Activated naive CD4-positive, alpha-beta T cell treated with anti-CD3 and anti-CD28 coated beads, Interleukin-2, amount 50 U/mL, for 24 hours (primary cell): ENCODE results near the gene KLRG1.

Experiments
- H3K27ac Mint-ChIP-seq: one replicate; pipeline ENCODE4 v1.8.0; 2021; ENCODE audit warnings: mild to moderate bottlenecking, mixed read lengths
- H3K27me3 Mint-ChIP-seq: one replicate; pipeline ENCODE4 v1.8.0; 2021; ENCODE audit warnings: mixed read lengths
- H3K36me3 Mint-ChIP-seq: one replicate; pipeline ENCODE4 v1.8.0; 2021; ENCODE audit warnings: mixed read lengths
- H3K4me1 Mint-ChIP-seq: one replicate; pipeline ENCODE4 v1.8.0; 2021; ENCODE audit warnings: mixed read lengths
- H3K4me3 Mint-ChIP-seq: one replicate; pipeline ENCODE4 v1.8.0; 2021; ENCODE audit warnings: mild to moderate bottlenecking, mixed read lengths
- H3K9me3 Mint-ChIP-seq: one replicate; pipeline ENCODE4 v1.8.0; 2021; ENCODE audit warnings: mixed read lengths

The KLRG1 gene

DNA sequence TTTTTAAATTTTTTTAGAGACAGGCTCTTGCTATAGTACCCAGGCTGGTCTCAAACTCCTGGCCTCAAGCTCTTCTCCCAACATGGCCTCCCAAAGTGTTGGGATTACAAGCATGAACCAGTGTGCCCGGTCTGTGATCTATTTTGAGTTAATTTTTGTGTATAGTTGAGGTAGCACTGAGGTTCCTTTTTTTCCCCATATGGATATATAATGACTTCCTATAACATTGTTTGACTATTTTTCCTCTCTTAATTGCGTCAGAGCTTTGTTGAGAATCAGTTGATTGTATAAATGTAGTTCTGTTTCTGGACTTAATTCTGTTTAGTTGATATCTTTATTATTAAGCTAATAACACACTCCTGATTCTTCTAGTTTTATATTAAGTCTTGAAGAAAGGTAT lies 31.3 kb upstream of the KLRG1 start:
- H3K27me3 Mint-ChIP-seq = no peaks in the 10 kb centered on the region
- H3K27ac Mint-ChIP-seq = peak overlapping the region; percentile 33
- peaks cover 5% of the 10 kb centered on the region for H3K9me3 Mint-ChIP-seq
- peaks cover 8% of the 10 kb centered on the region for H3K36me3 Mint-ChIP-seq
- H3K4me1 Mint-ChIP-seq = peaks cover 93% of the 10 kb centered on the region
- no peak overlapping the region for H3K4me3 Mint-ChIP-seq

DNA sequence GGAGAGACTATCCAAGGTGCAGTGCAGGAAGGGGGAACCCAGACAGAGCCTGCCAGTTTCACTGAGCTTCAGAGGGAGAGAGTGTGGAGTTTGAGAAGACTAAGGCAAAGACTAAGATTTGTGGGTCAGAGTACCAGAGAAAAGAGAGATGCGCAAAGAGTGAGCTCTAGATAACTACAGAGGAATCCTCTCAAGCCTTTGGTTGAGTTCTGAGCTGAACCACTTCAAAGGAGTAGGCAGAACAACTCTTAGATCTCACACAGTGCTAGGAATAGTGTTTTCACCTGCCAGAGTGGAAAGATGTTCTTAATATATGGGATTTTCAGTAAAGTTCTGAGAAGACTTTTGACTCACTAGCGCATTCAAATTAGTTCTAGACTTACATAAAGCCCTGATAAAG lies 29.2 kb upstream of the KLRG1 start:
- Mint-ChIP-seq H3K27ac (peak overlapping the region; percentile 63), H3K27me3 (no peaks in the 10 kb centered on the region), H3K36me3 (peaks cover 16% of the 10 kb centered on the region), H3K9me3 (peaks cover 5% of the 10 kb centered on the region), H3K4me1 (peaks cover 82% of the 10 kb centered on the region), H3K4me3 (peak overlapping the region; percentile 1)

DNA sequence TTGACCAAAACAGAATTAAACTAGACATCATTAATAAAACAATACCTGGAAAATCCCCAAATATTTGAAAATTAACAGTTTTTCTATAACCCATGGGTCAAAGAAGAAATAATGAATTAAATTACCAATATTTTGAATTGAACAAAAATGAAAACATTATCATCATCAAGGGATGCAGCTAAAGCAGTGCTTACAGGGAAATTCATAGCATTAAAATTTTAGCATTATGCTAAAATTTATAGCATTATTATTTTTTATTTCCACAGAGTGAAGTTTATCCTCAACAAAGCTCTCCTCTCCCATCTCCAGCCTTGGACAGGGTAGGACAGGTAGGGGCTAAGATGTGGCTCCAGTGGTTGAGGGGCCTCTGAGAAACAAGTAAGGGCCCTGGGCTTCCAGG lies 20.6 kb upstream of the KLRG1 start:
- no peak overlapping the region for H3K4me3 Mint-ChIP-seq
- H3K4me1 Mint-ChIP-seq = peaks cover 23% of the 10 kb centered on the region
- H3K27ac Mint-ChIP-seq = no peak overlapping the region
- peaks cover 17% of the 10 kb centered on the region for H3K36me3 Mint-ChIP-seq
- H3K9me3 Mint-ChIP-seq = peaks cover 8% of the 10 kb centered on the region
- H3K27me3 Mint-ChIP-seq = no peaks in the 10 kb centered on the region

DNA sequence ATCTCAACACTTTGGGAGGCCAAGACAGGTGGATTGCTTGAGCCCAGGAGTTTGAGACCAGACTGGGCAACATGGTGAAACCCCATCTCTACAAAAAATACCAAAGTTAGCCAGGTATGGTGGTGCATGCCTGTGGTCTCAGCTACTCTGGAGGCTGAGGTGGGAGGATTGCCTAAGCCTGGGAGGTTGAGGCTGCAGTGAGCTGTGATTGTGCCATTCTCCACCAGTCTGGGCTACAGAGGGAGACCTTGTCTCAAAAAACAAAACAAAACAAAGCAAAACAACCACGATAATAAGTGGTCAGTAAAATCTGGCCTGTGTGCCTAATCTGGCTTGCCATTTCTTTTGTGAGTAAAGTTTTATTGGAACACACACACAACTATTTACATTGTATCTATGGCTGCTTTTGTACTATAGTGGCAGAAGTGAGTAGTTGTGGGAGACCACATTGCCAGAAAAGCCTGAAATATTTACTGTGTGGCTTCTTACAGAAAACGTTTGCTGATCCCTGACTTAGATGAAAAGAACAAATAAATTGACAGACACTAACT lies 19.4 kb upstream of the KLRG1 start:
- H3K4me3 Mint-ChIP-seq = no peak overlapping the region
- H3K4me1 Mint-ChIP-seq = peaks cover 17% of the 10 kb centered on the region
- H3K27me3 Mint-ChIP-seq = no peaks in the 10 kb centered on the region
- peaks cover 8% of the 10 kb centered on the region for H3K9me3 Mint-ChIP-seq
- no peak overlapping the region for H3K27ac Mint-ChIP-seq
- peaks cover 15% of the 10 kb centered on the region for H3K36me3 Mint-ChIP-seq

DNA sequence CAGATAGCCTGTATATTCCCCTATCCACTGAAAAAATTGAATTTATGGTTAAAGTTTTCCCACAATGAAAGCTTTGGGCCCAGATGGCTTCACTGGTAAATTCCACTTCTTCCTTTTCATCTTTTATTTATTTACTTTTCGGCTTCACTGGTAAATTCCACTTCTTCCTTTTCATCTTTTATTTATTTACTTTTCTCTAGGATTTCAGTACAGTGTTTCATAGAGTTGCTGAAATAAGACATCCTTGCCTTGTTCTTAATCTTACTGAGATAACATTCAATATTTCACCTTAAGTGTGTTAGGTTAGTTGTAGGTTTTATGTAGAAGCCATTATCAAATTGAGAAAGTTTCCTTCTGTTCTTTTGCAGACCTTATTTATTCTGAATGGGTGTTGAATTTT lies 18.9 kb upstream of the KLRG1 start:
- H3K9me3 Mint-ChIP-seq = peaks cover 8% of the 10 kb centered on the region
- peak overlapping the region; percentile 13 for H3K27ac Mint-ChIP-seq
- H3K4me1 Mint-ChIP-seq = peaks cover 18% of the 10 kb centered on the region
- no peak overlapping the region for H3K4me3 Mint-ChIP-seq
- H3K36me3 Mint-ChIP-seq = peaks cover 15% of the 10 kb centered on the region
- H3K27me3 Mint-ChIP-seq = no peaks in the 10 kb centered on the region

DNA sequence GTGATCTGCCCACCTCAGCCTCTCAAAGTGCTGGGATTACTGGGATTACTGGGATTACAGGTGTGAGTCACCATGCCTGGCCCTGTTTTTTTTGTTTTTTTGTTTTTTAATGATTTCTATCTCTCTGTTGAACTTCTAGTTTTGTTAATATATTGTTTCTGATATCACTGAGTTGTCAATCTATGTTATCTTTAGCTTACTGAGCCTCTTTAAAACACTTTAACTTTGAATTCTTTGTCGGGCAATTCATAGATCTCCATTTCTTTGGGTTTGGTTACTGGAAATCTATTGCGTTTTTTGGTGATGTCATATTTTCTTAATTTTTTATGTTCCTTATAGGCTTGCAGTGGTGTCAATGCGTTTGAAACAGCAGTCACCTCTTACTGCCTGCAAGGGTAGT lies 9.2 kb upstream of the KLRG1 start:
- H3K4me3 Mint-ChIP-seq = no peak overlapping the region
- peaks cover 14% of the 10 kb centered on the region for H3K9me3 Mint-ChIP-seq
- H3K27ac Mint-ChIP-seq = no peak overlapping the region
- H3K27me3 Mint-ChIP-seq = no peaks in the 10 kb centered on the region
- peaks cover 34% of the 10 kb centered on the region for H3K36me3 Mint-ChIP-seq
- H3K4me1 Mint-ChIP-seq = peaks cover 40% of the 10 kb centered on the region

DNA sequence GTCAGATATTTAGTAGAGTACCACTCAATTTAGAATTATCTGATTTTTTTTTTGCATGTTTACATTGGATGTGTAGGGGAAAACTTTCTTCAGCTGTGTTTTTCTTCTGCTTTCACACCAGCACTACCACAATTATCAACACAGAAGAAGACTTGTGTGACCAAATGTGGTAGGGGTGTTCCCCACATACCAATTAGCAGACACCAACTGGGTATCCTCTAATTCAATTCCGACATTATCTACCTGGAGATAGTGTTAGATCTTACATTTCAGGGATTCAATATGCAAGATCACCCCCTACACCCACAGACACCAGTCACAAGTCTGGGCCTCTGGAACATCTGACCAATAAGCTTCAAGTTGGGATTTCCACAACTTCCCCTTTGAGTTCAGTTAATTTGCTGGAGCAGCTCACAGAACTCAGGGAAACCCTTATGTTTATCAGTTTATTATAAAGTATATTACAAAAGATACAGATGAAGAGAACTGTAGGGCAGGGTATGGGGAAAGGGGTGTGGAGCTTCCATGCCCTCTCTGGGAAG lies 4.1 kb upstream of the KLRG1 start:
- no peak overlapping the region for H3K4me3 Mint-ChIP-seq
- H3K27ac Mint-ChIP-seq = no peak overlapping the region
- H3K4me1 Mint-ChIP-seq = peaks cover 61% of the 10 kb centered on the region
- H3K36me3 Mint-ChIP-seq = peaks cover 17% of the 10 kb centered on the region
- no peaks in the 10 kb centered on the region for H3K9me3 Mint-ChIP-seq
- no peaks in the 10 kb centered on the region for H3K27me3 Mint-ChIP-seq

DNA sequence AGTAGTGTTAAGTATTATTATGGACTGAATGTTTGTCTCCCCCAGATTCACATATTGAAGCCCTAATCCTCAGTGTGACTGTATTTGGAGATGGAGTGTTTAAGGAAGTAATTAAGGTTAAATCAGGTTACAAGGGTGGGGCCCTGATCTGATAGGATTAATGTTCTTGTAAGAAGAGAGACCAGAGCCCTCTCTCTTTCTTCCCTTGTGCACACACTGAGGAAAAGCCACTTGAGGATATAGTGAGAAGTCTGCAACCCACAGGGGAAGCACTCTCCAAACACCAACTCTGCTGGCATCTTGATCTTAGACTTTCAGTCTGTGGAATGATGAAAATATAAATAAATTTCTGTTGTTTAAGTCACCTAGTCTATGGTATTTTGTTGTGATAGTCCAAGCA lies 2.2 kb upstream of the KLRG1 start:
- Mint-ChIP-seq H3K36me3 (peaks cover 11% of the 10 kb centered on the region), H3K4me1 (peaks cover 64% of the 10 kb centered on the region), H3K27ac (no peak overlapping the region), H3K4me3 (peak overlapping the region; percentile 63), H3K27me3 (no peaks in the 10 kb centered on the region), H3K9me3 (no peaks in the 10 kb centered on the region)

DNA sequence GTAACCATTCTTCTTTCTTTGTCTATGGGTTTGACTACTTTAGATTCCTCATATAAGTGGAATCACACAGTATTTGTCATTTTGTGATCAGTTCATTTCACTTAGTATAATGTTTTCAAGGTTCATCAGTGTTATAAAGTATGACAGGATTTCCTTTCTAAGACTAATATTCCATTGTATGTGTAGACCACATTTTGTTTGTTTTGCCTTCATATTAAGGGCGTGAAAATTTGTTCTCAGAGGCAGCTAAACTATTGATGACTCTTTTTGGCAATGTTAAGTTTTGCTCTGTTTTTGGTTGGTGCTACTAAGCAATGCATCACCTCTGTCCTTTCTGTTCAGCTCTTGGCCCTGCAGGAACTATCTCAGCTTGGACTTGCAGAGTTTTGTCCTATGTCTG lies 1.7 kb upstream of the KLRG1 start:
- Mint-ChIP-seq H3K27ac (peak overlapping the region; percentile 0), H3K4me1 (peaks cover 69% of the 10 kb centered on the region), H3K4me3 (peak overlapping the region; percentile 63), H3K36me3 (peaks cover 11% of the 10 kb centered on the region), H3K27me3 (no peaks in the 10 kb centered on the region), H3K9me3 (no peaks in the 10 kb centered on the region)

DNA sequence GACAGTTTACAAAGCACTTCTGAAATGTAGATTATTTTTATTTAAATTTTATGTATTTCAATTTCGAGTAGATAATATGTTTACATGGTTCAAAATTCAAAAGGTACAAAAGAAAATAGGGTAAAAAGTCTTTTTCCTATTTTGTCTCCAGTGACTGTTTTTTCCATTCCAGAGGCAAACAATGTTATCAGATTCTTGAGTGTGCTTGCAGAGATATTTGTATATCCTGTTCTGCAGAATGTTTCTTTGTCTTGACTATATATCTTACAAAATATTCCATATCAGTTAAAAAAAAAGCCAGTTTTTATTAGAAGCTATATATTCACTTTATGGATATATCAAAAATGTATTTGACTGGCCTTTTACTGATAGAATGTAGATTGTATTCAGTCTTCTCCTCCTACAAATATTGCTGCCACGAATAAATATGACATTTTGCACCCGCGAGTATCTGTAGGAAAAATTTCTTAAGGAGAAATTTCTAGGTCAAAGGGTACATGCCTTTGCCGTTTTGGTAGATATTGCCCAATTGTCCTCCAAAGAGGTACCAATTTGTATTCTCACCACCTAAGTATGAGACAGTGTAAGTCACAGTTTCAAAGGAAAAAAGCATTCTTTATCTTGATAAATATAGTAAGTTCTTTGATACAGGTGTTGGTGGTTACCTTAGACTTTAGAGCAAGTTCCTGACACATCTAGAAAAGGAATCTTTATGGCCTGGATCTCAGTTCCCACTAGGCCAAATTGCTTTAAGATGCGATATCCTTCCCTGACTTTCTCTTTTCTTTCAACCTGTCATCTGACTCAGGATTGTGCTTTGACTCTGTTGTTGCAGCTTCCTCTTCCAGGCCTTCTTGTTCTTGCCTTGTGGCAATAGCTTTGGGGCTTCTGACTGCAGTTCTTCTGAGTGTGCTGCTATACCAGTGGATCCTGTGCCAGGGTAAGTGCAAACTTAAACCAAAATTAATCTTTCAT lies 2.3 kb downstream of the KLRG1 start:
- Mint-ChIP-seq H3K27ac (peak overlapping the region; percentile 69), H3K4me3 (peak overlapping the region; percentile 54), H3K9me3 (no peaks in the 10 kb centered on the region), H3K27me3 (no peaks in the 10 kb centered on the region), H3K36me3 (peaks cover 4% of the 10 kb centered on the region), H3K4me1 (peaks cover 83% of the 10 kb centered on the region)

DNA sequence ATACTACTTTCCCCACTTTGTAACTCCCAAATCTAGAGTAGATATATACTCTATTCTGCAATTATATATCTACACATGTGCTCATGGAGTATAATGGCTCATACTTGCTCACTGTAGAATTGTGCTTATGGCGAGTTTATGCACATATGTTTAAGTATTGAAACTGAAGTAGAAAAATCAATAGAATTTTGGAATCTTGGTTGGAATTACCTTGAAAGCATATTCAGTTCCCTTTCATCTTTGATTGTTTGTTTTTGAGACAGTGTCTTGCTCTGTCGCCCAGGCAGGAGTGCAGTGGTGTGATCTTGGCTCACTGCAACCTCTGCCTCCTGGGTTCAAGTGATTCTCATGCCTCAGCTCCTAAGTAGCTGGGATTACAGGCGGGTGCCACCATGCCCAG lies 4.5 kb downstream of the KLRG1 start:
- H3K9me3 Mint-ChIP-seq = no peaks in the 10 kb centered on the region
- peaks cover 74% of the 10 kb centered on the region for H3K4me1 Mint-ChIP-seq
- H3K36me3 Mint-ChIP-seq = peaks cover 5% of the 10 kb centered on the region
- peak overlapping the region; percentile 82 for H3K27ac Mint-ChIP-seq
- H3K4me3 Mint-ChIP-seq = peak overlapping the region; percentile 62
- H3K27me3 Mint-ChIP-seq = no peaks in the 10 kb centered on the region

DNA sequence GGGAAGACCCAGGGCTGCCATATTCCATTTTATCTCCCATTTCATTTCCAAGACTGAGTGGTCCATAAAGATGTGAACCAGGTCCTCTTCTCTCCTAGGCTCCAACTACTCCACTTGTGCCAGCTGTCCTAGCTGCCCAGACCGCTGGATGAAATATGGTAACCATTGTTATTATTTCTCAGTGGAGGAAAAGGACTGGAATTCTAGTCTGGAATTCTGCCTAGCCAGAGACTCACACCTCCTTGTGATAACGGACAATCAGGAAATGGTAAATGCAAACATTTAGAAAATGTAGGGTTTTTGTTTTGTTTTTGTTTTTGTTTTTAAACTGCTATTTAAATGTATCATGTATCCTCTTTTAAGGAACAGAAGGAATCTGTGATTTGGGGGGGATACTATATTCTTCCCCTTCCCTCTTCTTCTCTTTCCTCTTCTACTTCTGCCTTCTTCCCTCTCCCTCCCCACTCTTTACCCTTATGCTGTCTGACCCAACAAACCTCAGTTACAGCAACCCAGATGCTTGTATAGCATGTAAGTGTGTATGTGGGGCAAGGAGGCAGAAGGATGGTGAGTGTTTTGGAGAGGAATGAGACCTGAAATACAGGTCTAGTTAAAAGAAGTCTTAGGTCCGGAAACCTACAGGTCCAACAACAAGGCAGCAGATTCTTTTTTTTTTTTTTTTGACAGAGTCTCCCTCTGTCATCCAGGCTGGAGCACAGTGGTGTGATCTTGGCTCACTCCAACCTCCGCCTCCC lies 5.9 kb downstream of the KLRG1 start:
- Mint-ChIP-seq H3K4me3 (peak overlapping the region; percentile 62), H3K27ac (peak overlapping the region; percentile 73), H3K36me3 (peaks cover 11% of the 10 kb centered on the region), H3K27me3 (no peaks in the 10 kb centered on the region), H3K9me3 (no peaks in the 10 kb centered on the region), H3K4me1 (peaks cover 74% of the 10 kb centered on the region)

DNA sequence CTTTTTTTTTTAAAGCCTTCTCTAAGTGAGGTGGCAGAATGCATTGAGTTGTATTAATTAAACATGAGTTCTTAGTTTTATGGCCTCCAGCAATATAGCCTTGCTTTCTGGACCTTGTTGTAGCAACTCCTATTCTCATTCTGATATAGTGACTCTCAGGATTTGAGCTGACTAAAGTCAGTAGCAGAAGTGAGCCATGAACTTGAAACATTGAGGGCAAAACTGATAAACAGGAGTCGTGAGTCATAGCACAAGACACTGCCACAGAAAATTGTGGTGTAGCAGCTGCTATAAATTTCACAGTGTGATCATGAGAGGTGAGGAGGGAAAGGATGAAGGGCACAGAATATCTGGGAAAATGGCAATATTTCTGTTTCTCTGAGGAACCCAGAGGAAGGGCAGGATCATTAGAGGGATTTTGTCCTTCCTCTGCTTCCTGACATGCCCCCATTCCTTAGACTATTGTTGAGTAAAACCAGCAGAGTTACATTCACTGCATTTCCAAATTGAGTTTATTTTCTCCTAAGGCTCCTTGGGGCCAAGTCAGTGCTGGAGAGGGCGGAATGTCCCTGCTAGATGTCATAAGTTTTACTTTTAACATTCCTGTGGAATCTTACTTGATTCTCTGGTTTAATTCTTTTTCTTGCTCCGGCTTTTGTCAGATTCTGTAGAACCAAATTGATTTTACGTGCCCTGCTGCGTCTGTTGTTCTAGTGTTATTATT lies 7.5 kb downstream of the KLRG1 start:
- Mint-ChIP-seq H3K4me3 (peak overlapping the region; percentile 40), H3K27me3 (no peaks in the 10 kb centered on the region), H3K27ac (peak overlapping the region; percentile 63), H3K9me3 (no peaks in the 10 kb centered on the region), H3K36me3 (peaks cover 17% of the 10 kb centered on the region), H3K4me1 (peaks cover 81% of the 10 kb centered on the region)

DNA sequence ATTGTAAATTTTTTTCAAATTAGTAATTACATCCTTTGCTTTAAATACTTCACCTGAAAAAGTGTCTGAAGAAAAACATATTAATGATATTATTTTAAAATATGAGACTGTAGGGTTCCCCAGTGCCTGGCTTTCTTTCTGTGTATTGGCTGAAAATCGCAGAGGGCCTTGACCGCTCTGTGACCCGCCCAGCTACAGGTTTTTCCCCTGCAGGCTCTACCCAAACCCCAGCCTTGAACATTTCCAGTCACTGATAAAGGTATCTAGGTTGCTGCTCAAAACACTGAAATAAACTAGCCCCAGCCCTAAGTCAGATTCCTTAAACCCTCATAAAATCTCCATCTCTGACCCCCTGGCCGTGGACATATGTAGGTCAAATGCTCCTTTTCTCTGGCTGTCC lies 11.9 kb downstream of the KLRG1 start:
- Mint-ChIP-seq H3K27me3 (no peaks in the 10 kb centered on the region), H3K4me3 (no peak overlapping the region), H3K9me3 (no peaks in the 10 kb centered on the region), H3K36me3 (peaks cover 20% of the 10 kb centered on the region), H3K27ac (no peak overlapping the region), H3K4me1 (peaks cover 53% of the 10 kb centered on the region)

DNA sequence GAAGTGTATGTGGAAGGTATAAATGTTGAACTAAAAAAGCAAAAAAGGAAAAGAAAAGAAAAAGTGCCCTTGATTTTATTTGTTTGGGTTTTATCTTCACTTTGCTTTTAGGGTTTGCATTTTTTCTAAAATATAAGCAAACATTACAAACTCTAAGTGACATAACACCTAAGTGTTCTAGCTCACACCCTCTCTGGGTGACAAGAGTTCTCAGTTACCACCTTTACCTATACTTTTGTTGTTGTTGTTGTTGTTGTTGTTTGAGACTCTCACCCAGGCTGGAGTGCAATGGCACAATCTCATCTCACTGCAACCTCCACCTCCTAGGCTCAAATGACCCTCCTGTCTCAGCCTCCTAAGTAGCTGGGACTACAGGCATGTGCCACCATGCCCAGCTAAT lies 13.0 kb downstream of the KLRG1 start:
- Mint-ChIP-seq H3K9me3 (no peaks in the 10 kb centered on the region), H3K36me3 (peaks cover 22% of the 10 kb centered on the region), H3K27ac (no peak overlapping the region), H3K27me3 (no peaks in the 10 kb centered on the region), H3K4me3 (no peak overlapping the region), H3K4me1 (peaks cover 52% of the 10 kb centered on the region)
